HepG2 (cell line): Measurements from ENCODE around the gene PSEN2. TPM values are rescaled to one million over a fixed set of nuclear protein-coding genes. Genes with fewer than 3 reads are reported as not detected.

Experiments
- ADNP ChIP-seq: sonication (generic); formaldehyde crosslinking; IDR thresholded peaks from 2 replicates; pipeline ENCODE4 v1.4.0; 2020; ENCODE audit warnings: missing genetic modification reagents
- AKNA ChIP-seq: sonication (generic); formaldehyde crosslinking; IDR thresholded peaks from 2 replicates; pipeline ENCODE4 v1.4.0; 2020; ENCODE audit warnings: missing genetic modification reagents, borderline replicate concordance
- ATAD3A ChIP-seq: sonication (generic); formaldehyde crosslinking; IDR thresholded peaks from 2 replicates; pipeline ENCODE4 v1.4.0; 2020; ENCODE audit warnings: missing genetic modification reagents
- ATRX ChIP-seq: sonication (generic); formaldehyde crosslinking; IDR thresholded peaks from 2 replicates; pipeline ENCODE4 v1.4.0; 2020; ENCODE audit warnings: missing genetic modification reagents, borderline replicate concordance
- ELF1 ChIP-seq: sonication (generic); formaldehyde crosslinking; IDR thresholded peaks from 2 replicates; pipeline ENCODE4 v1.4.0; 2020; ENCODE audit warnings: missing genetic modification reagents
- ELF4 ChIP-seq: sonication (generic); formaldehyde crosslinking; IDR thresholded peaks from 2 replicates; pipeline ENCODE4 v1.5.0; 2020; ENCODE audit warnings: missing genetic modification reagents, mild to moderate bottlenecking, moderate library complexity, borderline replicate concordance
- FOXM1 ChIP-seq: sonication (generic); formaldehyde crosslinking; IDR thresholded peaks from 2 replicates; pipeline ENCODE4 v1.5.0; 2020; ENCODE audit warnings: missing genetic modification reagents
- HNRNPLL ChIP-seq: fragments of 200-400 bp; formaldehyde crosslinking; IDR thresholded peaks from 2 replicates; pipeline ENCODE4 v1.6.1; 2017; ENCODE audit warnings: mild to moderate bottlenecking, low read depth, low read length; ENCODE audit not compliant: poor library complexity, severe bottlenecking
- HNRNPUL1 ChIP-seq: fragments of 200-400 bp; formaldehyde crosslinking; IDR thresholded peaks from 2 replicates; pipeline ENCODE4 v1.6.1; 2017; ENCODE audit warnings: low read depth, mild to moderate bottlenecking, low read length, moderate library complexity
- HOXA9 ChIP-seq: sonication (generic); formaldehyde crosslinking; IDR thresholded peaks from 2 replicates; pipeline ENCODE4 v1.8.1; 2022; ENCODE audit warnings: missing genetic modification reagents, mild to moderate bottlenecking, moderate library complexity, borderline replicate concordance
- IRF2 ChIP-seq: IDR thresholded peaks from 2 replicates; pipeline ENCODE4 v1.6.1; 2018; ENCODE audit warnings: missing genetic modification reagents, missing compliant biosample characterization
- KDM4B ChIP-seq: sonication (generic); formaldehyde crosslinking; IDR thresholded peaks from 2 replicates; pipeline ENCODE4 v1.4.0; 2020; ENCODE audit warnings: missing genetic modification reagents
- KDM5B ChIP-seq: sonication (generic); formaldehyde crosslinking; IDR thresholded peaks from 2 replicates; pipeline ENCODE4 v1.4.0; 2020; ENCODE audit warnings: missing genetic modification reagents, mild to moderate bottlenecking, borderline replicate concordance
- PRMT3 ChIP-seq: sonication (generic); formaldehyde crosslinking; IDR thresholded peaks from 2 replicates; pipeline ENCODE4 v1.8.1; 2022; ENCODE audit warnings: low read depth, mild to moderate bottlenecking, moderate library complexity, missing genetic modification reagents, borderline replicate concordance
- RFXANK ChIP-seq: IDR thresholded peaks from 2 replicates; pipeline ENCODE4 v1.6.1; 2016
- SKI ChIP-seq: fragments of 450-650 bp; IDR thresholded peaks from one replicate; pipeline ENCODE4 v1.6.1; 2018; ENCODE audit warnings: mild to moderate bottlenecking; ENCODE audit not compliant: partially characterized antibody
- SMARCC2 ChIP-seq: fragments of 450-650 bp; IDR thresholded peaks from 2 replicates; pipeline ENCODE4 v1.6.1; 2017; ENCODE audit warnings: antibody characterized with exemption, mild to moderate bottlenecking
- SP140L ChIP-seq: sonication (generic); formaldehyde crosslinking; IDR thresholded peaks from 2 replicates; pipeline ENCODE4 v1.4.0; 2020; ENCODE audit warnings: missing genetic modification reagents, borderline replicate concordance
- SYNCRIP ChIP-seq: fragments of 200-400 bp; formaldehyde crosslinking; IDR thresholded peaks from 2 replicates; pipeline ENCODE4 v1.6.1; 2018; ENCODE audit warnings: mild to moderate bottlenecking, low read depth, low read length; ENCODE audit not compliant: insufficient read depth
- ZBTB21 ChIP-seq: sonication (generic); formaldehyde crosslinking; IDR thresholded peaks from 2 replicates; pipeline ENCODE4 v1.4.0; 2020; ENCODE audit warnings: missing genetic modification reagents
- ZNF121 ChIP-seq: sonication (generic); formaldehyde crosslinking; IDR thresholded peaks from 2 replicates; pipeline ENCODE4 v1.5.0; 2020; ENCODE audit warnings: mild to moderate bottlenecking, missing genetic modification reagents
- ZNF335 ChIP-seq: sonication (generic); formaldehyde crosslinking; IDR thresholded peaks from 2 replicates; pipeline ENCODE4 v1.4.0; 2020; ENCODE audit warnings: missing genetic modification reagents
- ZNF530 ChIP-seq: sonication (generic); formaldehyde crosslinking; IDR thresholded peaks from 2 replicates; pipeline ENCODE4 v1.5.0; 2020; ENCODE audit warnings: low read depth, mild to moderate bottlenecking, missing genetic modification reagents
- ZNF761 ChIP-seq: sonication (generic); formaldehyde crosslinking; conservative IDR thresholded peaks from 2 replicates; pipeline ENCODE4 v1.4.0; 2020; ENCODE audit warnings: mild to moderate bottlenecking, missing genetic modification reagents
- polyA plus RNA-seq, 8 experiments: library from polyadenylated mRNA; depleted of rRNA in 3 of 8; stranded (reverse) in 7 of 8; unstranded in 1 of 8; fragments of >200 nt; fragmentation: Illumina TruSeq in 4 of 8; extraction: Trizol in 4 of 8; gene quantifications; 2 replicates each; pipeline versions ENCODE4 v1.2.1 to v1.2.3, GENCODE V29; 2011 to 2016; ENCODE audit warnings: low read depth in 4 of 8, missing spikeins in 1 of 8, mixed read lengths in 1 of 8; ENCODE audit not compliant: insufficient read depth in 1 of 8
- total RNA-seq, 5 experiments: library from RNA; depleted of rRNA; stranded (reverse); fragments of >200 nt; fragmentation: Illumina TruSeq; extraction: Trizol; gene quantifications; 2 replicates each; pipeline ENCODE4 v1.2.3, GENCODE V29; 2016; ENCODE audit warnings: low read depth in 1 of 5
- TF ChIP-seq, protein P1 (sequence below): sonication (generic); formaldehyde crosslinking; IDR thresholded peaks from 2 replicates; pipeline ENCODE4 v1.4.0; 2020; ENCODE audit warnings: missing genetic modification reagents
- TF ChIP-seq, protein P2 (sequence below): IDR thresholded peaks from 2 replicates; pipeline ENCODE4 v1.6.1; 2016; ENCODE audit warnings: missing compliant biosample characterization, missing genetic modification reagents, borderline replicate concordance

PSEN2 gene
- total and polyA plus RNA-seq, 2 of the 13 experiments (the other 11 are each of a cell fraction or from before 2014, with no cell fraction given), result 5.9 to 13.1 TPM

GRCh38 chr1:226920446-226920894 lies 50.1 kb downstream of the PSEN2 start (continued):
- TF ChIP-seq ATRX (CRISPR knock-in tag) (no peak), IRF2 (peak; percentile 75; the same call in 1 of the 2 replicates), RFXANK (CRISPR knock-in tag) (0 out of 2 replicates have a peak, but pooled peaks have one; percentile 44), ELF1 (CRISPR knock-in tag) (peak; percentile 39; the same call in 1 of the 2 replicates), ZNF121 (0 out of 2 replicates have a peak, but pooled peaks have one; percentile 56), HOXA9 (CRISPR knock-in tag) (no peak), SKI (no peak), SP140L (CRISPR knock-in tag) (no peak), ZBTB21 (no peak), HNRNPLL (no peak), KDM5B (CRISPR knock-in tag) (no peak), ZNF530 (no peak), ZNF761 (CRISPR knock-in tag) (0 out of 2 replicates have a peak, but pooled peaks have one; percentile 78), SMARCC2 (no peak), SYNCRIP (no peak), ELF4 (CRISPR knock-in tag) (no peak), ATAD3A (CRISPR knock-in tag) (no peak), PRMT3 (CRISPR knock-in tag) (no peak), ADNP (no peak), HNRNPUL1 (no peak), FOXM1 (no peak), ZNF335 (CRISPR knock-in tag) (peak; percentile 63; the same call in 1 of the 2 replicates), AKNA (CRISPR knock-in tag) (no peak), KDM4B (CRISPR knock-in tag) (peak; percentile 66; the same call in 1 of the 2 replicates)
- TF ChIP-seq, protein P1, sequence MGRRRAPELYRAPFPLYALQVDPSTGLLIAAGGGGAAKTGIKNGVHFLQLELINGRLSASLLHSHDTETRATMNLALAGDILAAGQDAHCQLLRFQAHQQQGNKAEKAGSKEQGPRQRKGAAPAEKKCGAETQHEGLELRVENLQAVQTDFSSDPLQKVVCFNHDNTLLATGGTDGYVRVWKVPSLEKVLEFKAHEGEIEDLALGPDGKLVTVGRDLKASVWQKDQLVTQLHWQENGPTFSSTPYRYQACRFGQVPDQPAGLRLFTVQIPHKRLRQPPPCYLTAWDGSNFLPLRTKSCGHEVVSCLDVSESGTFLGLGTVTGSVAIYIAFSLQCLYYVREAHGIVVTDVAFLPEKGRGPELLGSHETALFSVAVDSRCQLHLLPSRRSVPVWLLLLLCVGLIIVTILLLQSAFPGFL (CRISPR knock-in tag), result no peak
- TF ChIP-seq, protein P2, sequence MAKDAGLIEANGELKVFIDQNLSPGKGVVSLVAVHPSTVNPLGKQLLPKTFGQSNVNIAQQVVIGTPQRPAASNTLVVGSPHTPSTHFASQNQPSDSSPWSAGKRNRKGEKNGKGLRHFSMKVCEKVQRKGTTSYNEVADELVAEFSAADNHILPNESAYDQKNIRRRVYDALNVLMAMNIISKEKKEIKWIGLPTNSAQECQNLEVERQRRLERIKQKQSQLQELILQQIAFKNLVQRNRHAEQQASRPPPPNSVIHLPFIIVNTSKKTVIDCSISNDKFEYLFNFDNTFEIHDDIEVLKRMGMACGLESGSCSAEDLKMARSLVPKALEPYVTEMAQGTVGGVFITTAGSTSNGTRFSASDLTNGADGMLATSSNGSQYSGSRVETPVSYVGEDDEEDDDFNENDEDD (CRISPR knock-in tag), result no peak
